GM12872 (cell line): Measurements from ENCODE around the gene RAP1GAP2.
A peak's percentile ranks its signal among the peaks of the same experiment; 100 is the strongest.

Experiments used
- TF ChIP-seq, protein P1 (sequence below): IDR thresholded peaks from 3 replicates; pipeline ENCODE4 v1.5.1; 2011; ENCODE audit warnings: low read depth, mild to moderate bottlenecking, low read length, moderate library complexity; ENCODE audit not compliant: insufficient read depth

Gene RAP1GAP2

DNA sequence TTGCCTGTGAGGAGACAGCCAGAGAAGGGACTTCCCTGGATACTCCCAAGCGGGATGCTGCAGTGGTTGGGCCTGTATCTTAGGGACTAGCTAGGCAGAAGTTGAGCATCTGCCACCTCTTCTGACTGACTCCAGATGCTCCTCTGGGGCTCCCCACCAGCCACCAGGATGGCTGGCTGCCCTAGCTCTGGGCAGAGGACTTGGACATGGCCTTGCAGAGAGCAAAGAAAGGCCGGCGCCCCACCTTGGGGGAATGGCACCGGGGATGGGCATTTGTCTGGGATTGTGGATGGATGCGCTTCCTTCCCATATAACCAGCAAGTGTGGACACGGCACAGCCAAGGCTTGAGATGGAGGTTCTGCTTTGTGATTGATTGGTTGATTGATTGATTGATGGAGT lies 198.2 kb downstream of the RAP1GAP2 start:
- TF ChIP-seq, protein P1, sequence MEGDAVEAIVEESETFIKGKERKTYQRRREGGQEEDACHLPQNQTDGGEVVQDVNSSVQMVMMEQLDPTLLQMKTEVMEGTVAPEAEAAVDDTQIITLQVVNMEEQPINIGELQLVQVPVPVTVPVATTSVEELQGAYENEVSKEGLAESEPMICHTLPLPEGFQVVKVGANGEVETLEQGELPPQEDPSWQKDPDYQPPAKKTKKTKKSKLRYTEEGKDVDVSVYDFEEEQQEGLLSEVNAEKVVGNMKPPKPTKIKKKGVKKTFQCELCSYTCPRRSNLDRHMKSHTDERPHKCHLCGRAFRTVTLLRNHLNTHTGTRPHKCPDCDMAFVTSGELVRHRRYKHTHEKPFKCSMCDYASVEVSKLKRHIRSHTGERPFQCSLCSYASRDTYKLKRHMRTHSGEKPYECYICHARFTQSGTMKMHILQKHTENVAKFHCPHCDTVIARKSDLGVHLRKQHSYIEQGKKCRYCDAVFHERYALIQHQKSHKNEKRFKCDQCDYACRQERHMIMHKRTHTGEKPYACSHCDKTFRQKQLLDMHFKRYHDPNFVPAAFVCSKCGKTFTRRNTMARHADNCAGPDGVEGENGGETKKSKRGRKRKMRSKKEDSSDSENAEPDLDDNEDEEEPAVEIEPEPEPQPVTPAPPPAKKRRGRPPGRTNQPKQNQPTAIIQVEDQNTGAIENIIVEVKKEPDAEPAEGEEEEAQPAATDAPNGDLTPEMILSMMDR = no peak

DNA sequence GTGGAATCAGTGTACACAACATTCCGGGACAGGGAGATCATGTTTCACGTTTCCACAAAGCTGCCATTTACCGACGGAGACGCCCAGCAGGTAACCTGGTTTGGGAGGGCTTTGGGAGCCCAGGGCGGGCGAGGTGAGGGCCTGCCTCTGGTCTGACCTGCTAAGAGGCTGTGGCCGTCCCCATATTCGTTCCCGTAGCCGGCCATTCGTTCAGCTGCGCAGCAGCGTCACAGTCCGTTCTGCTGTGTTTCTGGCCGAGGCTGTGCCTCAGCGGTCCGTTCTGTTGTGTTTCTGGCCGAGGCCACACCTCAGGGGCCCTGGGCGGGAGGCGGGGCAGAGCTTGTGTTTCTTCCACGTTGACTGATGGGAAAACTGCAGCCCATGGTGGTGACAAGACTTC lies 199.1 kb downstream of the RAP1GAP2 start:
- TF ChIP-seq, protein P1 = no peak

- TF ChIP-seq, protein P1 = no peak
Observed at GRCh38 chr17:2995886-2996809, 199.9 kb downstream of the RAP1GAP2 start.

GRCh38 chr17:2996810-2997670 lies 200.8 kb downstream of the RAP1GAP2 start:
- TF ChIP-seq, protein P1 = no peak

DNA sequence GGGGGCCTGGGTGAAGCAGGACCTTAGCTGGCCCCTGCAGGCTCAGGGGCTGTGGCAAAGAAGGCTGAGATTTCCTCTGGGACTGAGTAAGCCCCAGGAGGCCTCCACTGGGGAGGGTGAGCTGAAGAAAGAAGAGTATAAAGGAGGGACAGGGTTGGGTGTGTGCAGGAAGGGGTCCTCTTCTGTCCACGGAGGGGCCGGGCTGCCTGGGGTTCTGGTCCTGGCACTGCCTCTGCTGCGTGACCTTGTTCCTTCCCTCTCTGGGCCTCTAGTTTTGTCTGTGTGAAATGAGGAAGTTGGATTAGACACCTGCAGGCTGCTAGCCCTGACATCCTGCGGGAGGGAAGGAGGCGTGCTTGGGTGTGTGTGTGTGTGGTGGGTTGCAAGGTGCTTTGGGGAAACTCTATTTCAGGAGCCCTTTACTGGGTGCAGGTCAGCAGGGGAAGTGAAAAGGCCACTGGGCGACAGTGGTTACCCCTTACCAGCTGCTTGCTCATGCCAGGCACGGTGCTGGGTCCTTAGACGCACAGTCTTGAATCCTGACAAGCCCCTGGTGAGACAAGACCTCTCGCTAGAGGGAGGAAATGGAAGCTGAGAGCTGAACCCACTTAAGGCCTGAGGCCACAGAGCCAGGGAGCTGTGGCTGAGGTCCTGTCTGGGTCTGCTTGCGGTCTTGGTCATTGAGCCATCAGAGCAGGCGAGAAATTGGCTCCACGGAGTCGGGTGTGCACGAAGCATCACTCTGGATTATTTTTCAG lies 206.5 kb downstream of the RAP1GAP2 start:
- TF ChIP-seq, protein P1 = peak; percentile 25; the same call in 1 of the 3 replicates

DNA sequence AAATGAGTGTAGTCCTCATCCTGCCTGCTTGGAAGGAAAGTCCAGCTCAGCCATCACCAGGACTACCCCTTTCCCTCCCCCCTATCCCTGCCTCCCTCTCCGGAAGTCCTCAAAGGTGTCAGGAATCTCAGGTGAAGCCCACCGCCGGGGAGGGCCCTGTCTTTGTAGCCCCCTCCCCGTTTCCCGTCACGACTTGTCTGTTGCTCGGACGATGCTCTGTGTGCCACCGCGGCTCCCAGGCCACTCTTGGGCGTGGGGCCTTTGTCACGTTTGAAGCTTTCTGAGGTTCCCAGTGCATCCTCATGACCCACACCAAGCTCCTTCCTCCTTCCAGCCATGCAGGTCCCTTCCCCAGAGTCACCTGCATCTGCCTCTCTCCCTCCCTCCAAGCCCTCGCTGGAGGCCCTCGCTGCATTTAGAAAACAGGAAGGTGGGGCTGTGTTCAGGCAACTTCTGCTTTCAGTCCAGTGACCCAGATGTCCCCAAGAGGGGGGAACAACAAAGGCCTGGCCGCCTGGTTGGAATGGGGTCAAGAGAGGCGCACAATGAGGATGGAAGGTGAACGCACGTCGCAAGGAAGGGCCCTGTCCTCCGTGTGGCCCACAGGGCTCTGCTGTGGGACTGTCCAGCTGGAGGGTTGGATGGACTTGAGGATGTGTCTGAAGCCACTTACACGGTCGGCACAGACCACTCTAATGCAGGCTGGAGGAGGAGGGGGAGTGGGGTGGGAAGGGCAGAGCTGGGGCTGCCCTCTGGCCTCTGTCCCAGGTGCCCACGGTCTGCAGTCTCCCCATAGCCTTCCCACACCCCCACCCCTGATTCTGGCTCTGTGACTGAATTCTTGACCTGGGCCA lies 207.3 kb downstream of the RAP1GAP2 start:
- TF ChIP-seq, protein P1 = no peak
